ENCODE data around the gene DAB1.

DNA sequence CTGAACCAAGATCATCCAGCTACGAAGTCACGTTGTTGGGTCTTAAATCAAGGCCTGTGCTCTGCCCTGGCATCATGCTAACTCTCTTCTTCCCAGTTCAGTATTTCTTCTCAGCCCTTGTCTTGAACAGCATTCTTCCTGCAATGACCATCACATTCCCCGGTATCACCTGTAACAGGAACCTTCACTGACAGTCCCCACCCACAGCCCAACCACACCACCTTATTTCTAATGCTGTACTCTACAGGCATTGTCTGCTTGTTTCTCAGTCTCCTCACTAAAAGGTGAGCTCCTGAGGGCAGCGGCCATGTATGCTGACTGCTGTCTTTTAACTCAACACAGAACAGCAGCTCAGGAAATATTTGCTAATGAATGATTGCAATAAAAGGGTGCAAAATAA lies 54.0 kb downstream of the DAB1 start:
- TF ChIP-seq, protein P1, sequence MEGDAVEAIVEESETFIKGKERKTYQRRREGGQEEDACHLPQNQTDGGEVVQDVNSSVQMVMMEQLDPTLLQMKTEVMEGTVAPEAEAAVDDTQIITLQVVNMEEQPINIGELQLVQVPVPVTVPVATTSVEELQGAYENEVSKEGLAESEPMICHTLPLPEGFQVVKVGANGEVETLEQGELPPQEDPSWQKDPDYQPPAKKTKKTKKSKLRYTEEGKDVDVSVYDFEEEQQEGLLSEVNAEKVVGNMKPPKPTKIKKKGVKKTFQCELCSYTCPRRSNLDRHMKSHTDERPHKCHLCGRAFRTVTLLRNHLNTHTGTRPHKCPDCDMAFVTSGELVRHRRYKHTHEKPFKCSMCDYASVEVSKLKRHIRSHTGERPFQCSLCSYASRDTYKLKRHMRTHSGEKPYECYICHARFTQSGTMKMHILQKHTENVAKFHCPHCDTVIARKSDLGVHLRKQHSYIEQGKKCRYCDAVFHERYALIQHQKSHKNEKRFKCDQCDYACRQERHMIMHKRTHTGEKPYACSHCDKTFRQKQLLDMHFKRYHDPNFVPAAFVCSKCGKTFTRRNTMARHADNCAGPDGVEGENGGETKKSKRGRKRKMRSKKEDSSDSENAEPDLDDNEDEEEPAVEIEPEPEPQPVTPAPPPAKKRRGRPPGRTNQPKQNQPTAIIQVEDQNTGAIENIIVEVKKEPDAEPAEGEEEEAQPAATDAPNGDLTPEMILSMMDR (IDR thresholded peaks at IDR 0.05; ENCODE audit: low read depth, low read length, poor library complexity, severe bottlenecking), result no peak
- TF ChIP-seq EZH2phosphoT487 (IDR thresholded peaks at IDR 0.05; ENCODE audit: borderline replicate concordance, low read length), result no peak

Measured in DOHH2 (cell line).